GM23338 (cell line): ENCODE results near the gene L3MBTL1. TPM values are rescaled to one million over a fixed set of nuclear protein-coding genes. Genes with fewer than 3 reads are reported as not detected.

Experiments
- ATAC-seq: fragments of 200-7000 bp; cut with Tn5 transposase; 3 replicates; pipeline ENCODE4 v1.9.1; 2020
- DNase-seq: peaks from one replicate; pipeline ENCODE4 v3.0.0-alpha.2; 2015; ENCODE audit warnings: low spot score
- H2AFZ ChIP-seq: fragments of 200-600 bp; sonication (generic); 2 replicates; pipeline ENCODE4 v1.8.0; 2016; ENCODE audit warnings: antibody characterized with exemption, mild to moderate bottlenecking, moderate library complexity
- H3F3A ChIP-seq: fragments of 200-600 bp; sonication (generic); replicated peaks from 2 replicates; pipeline ENCODE4 v1.8.0; 2017; ENCODE audit warnings: antibody characterized with exemption, mixed run types, low read depth
- H3K27ac ChIP-seq: fragments of 200-600 bp; sonication (generic); 2 replicates; pipeline ENCODE4 v1.6.1; 2016; ENCODE audit warnings: low read depth
- H3K27me3 ChIP-seq: fragments of 200-600 bp; sonication (generic); 2 replicates; pipeline ENCODE4 v1.8.0; 2016; ENCODE audit warnings: mild to moderate bottlenecking, mixed run types, moderate library complexity; ENCODE audit not compliant: insufficient read depth
- H3K36me3 ChIP-seq: fragments of 200-600 bp; sonication (generic); 2 replicates; pipeline ENCODE4 v1.8.0; 2016; ENCODE audit warnings: mild to moderate bottlenecking; ENCODE audit not compliant: insufficient read depth
- H3K4me1 ChIP-seq: fragments of 200-600 bp; sonication (generic); 2 replicates; pipeline ENCODE4 v1.8.0; 2016; ENCODE audit warnings: mild to moderate bottlenecking, moderate library complexity; ENCODE audit not compliant: insufficient read depth
- H3K4me2 ChIP-seq: fragments of 200-600 bp; sonication (generic); 2 replicates; pipeline ENCODE4 v1.7.1; 2017; ENCODE audit warnings: mixed run types
- H3K4me3 ChIP-seq: fragments of 200-600 bp; sonication (generic); 2 replicates; pipeline ENCODE4 v1.6.1; 2016; ENCODE audit warnings: mixed run types
- H3K79me2 ChIP-seq: fragments of 200-600 bp; sonication (generic); replicated peaks from 2 replicates; pipeline ENCODE4 v1.8.0; 2017; ENCODE audit warnings: mild to moderate bottlenecking; ENCODE audit not compliant: insufficient read depth
- H3K9me2 ChIP-seq: fragments of 200-600 bp; sonication (generic); 2 replicates; pipeline ENCODE4 v1.8.0; 2017; ENCODE audit not compliant: insufficient read depth
- H4K20me1 ChIP-seq: fragments of 200-600 bp; sonication (generic); replicated peaks from 2 replicates; pipeline ENCODE4 v1.8.0; 2017; ENCODE audit warnings: mild to moderate bottlenecking; ENCODE audit not compliant: insufficient read depth
- H3K27ac Mint-ChIP-seq: 2 replicates; pipeline ENCODE4 v1.8.0; 2020; ENCODE audit warnings: inconsistent platforms, mild to moderate bottlenecking, moderate library complexity, mixed read lengths
- H3K27me3 Mint-ChIP-seq: 3 replicates; pipeline ENCODE4 v1.8.0; 2022; ENCODE audit warnings: low read depth, mild to moderate bottlenecking, moderate library complexity, mixed read lengths, inconsistent platforms; ENCODE audit not compliant: insufficient read depth, poor library complexity
- H3K36me3 Mint-ChIP-seq: 3 replicates; pipeline ENCODE4 v1.8.0; 2021; ENCODE audit warnings: low read depth, mild to moderate bottlenecking, inconsistent platforms, moderate library complexity, mixed read lengths
- H3K4me1 Mint-ChIP-seq: 3 replicates; pipeline ENCODE4 v1.8.0; 2020; ENCODE audit warnings: mild to moderate bottlenecking, inconsistent platforms, mixed read lengths
- H3K4me3 Mint-ChIP-seq: 3 replicates; pipeline ENCODE4 v1.8.0; 2021; ENCODE audit warnings: moderate library complexity, mild to moderate bottlenecking, inconsistent platforms, mixed read lengths
- H3K9me3 Mint-ChIP-seq: 3 replicates; pipeline ENCODE4 v1.8.0; 2020; ENCODE audit warnings: moderate library complexity, mild to moderate bottlenecking, inconsistent platforms, mixed read lengths
- NANOG ChIP-seq: IDR thresholded peaks from 2 replicates; pipeline ENCODE4 v1.6.1; 2016; ENCODE audit warnings: antibody characterized with exemption, borderline replicate concordance
- POLR2AphosphoS5 ChIP-seq: IDR thresholded peaks from 2 replicates; pipeline ENCODE4 v1.6.1; 2016; ENCODE audit warnings: antibody characterized with exemption, low read depth
- REST ChIP-seq: IDR thresholded peaks from one replicate; pipeline ENCODE4 v1.6.1; 2018; ENCODE audit warnings: antibody characterized with exemption; ENCODE audit not compliant: unreplicated experiment
- ZNF114 ChIP-seq: fragments of 250-450 bp; sonication (Bioruptor Pico); IDR thresholded peaks from 2 replicates; pipeline ENCODE4 v1.5.0; 2020; ENCODE audit warnings: mild to moderate bottlenecking, moderate library complexity
- polyA plus RNA-seq: library from polyadenylated mRNA; unstranded; fragments of >200 nt; fragmentation: Nextera tagmentation; extraction: Ambion mirVana; gene quantifications from 2 replicates; pipeline ENCODE4 v1.2.1, GENCODE V29; 2016
- total RNA-seq: library from RNA; depleted of rRNA; stranded (reverse); fragments of >200 nt; shearing (Covaris generic); gene quantifications from 2 replicates; pipeline ENCODE4 v1.2.3, GENCODE V29; 2014
- TF ChIP-seq, protein P1 (sequence below): fragments of 250-450 bp; sonication (Bioruptor Pico); IDR thresholded peaks from 2 replicates; pipeline ENCODE4 v1.5.0; 2020; ENCODE audit warnings: mild to moderate bottlenecking, moderate library complexity

Gene L3MBTL1
- total and polyA plus RNA-seq, 2 experiments from 2014 or later: 6.5 to 33.6 TPM

DNA sequence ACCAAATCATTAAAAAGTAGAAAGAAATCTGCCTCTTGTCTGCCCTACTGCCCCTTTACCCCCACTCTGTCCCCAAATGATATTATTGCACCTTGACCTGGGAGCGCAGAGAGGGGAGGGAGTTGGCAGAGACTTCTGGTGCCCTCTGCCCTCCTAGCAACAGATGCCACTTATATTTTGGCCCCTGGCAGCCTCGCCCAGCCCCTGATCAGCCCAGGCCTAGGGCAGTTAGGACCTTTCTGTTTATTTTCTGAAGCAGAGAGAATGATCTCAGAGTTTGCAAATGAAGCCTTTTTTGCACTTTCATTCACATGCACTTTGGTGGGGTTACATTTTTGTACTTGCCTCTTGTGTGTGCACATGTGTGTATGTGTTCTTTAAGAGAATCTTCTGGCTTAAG lies 43.0 kb downstream of the L3MBTL1 start:
- no peak overlapping the region for H3K27ac Mint-ChIP-seq
- DNase-seq: no peak
- Histone ChIP-seq H2AFZ (no peak overlapping the region), H3K79me2 (no peaks in the 10 kb centered on the region), H3K9me2 (no peaks in the 10 kb centered on the region), H3K27me3 (no peaks in the 10 kb centered on the region), H3F3A (no peaks in the 10 kb centered on the region), H3K4me1 (no peaks in the 10 kb centered on the region), H3K27ac (no peak overlapping the region), H3K4me3 (no peak overlapping the region), H3K36me3 (no peaks in the 10 kb centered on the region), H3K4me2 (no peak overlapping the region), H4K20me1 (no peaks in the 10 kb centered on the region; the same call in 1 of the 2 replicates)
- peaks cover 7% of the 10 kb centered on the region; the same call in 2 of the 3 replicates for H3K4me1 Mint-ChIP-seq
- ATAC-seq: no peak
- peaks cover 4% of the 10 kb centered on the region for H3K27me3 Mint-ChIP-seq
- peaks cover 18% of the 10 kb centered on the region for H3K9me3 Mint-ChIP-seq
- peaks cover 27% of the 10 kb centered on the region for H3K36me3 Mint-ChIP-seq
- H3K4me3 Mint-ChIP-seq: no peak overlapping the region
- TF ChIP-seq, protein P1, sequence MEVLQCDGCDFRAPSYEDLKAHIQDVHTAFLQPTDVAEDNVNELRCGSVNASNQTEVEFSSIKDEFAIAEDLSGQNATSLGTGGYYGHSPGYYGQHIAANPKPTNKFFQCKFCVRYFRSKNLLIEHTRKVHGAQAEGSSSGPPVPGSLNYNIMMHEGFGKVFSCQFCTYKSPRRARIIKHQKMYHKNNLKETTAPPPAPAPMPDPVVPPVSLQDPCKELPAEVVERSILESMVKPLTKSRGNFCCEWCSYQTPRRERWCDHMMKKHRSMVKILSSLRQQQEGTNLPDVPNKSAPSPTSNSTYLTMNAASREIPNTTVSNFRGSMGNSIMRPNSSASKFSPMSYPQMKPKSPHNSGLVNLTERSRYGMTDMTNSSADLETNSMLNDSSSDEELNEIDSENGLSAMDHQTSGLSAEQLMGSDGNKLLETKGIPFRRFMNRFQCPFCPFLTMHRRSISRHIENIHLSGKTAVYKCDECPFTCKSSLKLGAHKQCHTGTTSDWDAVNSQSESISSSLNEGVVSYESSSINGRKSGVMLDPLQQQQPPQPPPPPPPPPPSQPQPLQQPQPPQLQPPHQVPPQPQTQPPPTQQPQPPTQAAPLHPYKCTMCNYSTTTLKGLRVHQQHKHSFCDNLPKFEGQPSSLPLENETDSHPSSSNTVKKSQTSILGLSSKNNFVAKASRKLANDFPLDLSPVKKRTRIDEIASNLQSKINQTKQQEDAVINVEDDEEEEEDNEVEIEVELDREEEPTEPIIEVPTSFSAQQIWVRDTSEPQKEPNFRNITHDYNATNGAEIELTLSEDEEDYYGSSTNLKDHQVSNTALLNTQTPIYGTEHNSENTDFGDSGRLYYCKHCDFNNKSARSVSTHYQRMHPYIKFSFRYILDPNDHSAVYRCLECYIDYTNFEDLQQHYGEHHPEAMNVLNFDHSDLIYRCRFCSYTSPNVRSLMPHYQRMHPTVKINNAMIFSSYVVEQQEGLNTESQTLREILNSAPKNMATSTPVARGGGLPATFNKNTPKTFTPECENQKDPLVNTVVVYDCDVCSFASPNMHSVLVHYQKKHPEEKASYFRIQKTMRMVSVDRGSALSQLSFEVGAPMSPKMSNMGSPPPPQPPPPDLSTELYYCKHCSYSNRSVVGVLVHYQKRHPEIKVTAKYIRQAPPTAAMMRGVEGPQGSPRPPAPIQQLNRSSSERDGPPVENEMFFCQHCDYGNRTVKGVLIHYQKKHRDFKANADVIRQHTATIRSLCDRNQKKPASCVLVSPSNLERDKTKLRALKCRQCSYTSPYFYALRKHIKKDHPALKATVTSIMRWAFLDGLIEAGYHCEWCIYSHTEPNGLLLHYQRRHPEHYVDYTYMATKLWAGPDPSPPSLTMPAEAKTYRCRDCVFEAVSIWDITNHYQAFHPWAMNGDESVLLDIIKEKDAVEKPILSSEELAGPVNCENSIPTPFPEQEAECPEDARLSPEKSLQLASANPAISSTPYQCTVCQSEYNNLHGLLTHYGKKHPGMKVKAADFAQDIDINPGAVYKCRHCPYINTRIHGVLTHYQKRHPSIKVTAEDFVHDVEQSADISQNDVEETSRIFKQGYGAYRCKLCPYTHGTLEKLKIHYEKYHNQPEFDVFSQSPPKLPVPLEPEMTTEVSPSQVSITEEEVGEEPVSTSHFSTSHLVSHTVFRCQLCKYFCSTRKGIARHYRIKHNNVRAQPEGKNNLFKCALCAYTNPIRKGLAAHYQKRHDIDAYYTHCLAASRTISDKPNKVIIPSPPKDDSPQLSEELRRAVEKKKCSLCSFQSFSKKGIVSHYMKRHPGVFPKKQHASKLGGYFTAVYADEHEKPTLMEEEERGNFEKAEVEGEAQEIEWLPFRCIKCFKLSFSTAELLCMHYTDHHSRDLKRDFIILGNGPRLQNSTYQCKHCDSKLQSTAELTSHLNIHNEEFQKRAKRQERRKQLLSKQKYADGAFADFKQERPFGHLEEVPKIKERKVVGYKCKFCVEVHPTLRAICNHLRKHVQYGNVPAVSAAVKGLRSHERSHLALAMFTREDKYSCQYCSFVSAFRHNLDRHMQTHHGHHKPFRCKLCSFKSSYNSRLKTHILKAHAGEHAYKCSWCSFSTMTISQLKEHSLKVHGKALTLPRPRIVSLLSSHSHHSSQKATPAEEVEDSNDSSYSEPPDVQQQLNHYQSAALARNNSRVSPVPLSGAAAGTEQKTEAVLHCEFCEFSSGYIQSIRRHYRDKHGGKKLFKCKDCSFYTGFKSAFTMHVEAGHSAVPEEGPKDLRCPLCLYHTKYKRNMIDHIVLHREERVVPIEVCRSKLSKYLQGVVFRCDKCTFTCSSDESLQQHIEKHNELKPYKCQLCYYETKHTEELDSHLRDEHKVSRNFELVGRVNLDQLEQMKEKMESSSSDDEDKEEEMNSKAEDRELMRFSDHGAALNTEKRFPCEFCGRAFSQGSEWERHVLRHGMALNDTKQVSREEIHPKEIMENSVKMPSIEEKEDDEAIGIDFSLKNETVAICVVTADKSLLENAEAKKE (CRISPR knock-in tag): no peak
- no peak for TF ChIP-seq REST
- no peak for TF ChIP-seq POLR2AphosphoS5
- no peak for TF ChIP-seq ZNF114
- TF ChIP-seq NANOG: no peak
